ENCODE results near the gene FAM13A. TPM values are rescaled to one million over a fixed set of nuclear protein-coding genes. Genes with fewer than 3 reads are reported as not detected.
"Not testable (repeated sequence)": the region's sequence is repeated elsewhere in the genome, so short reads cannot be mapped to it uniquely, and the experiment has no call there.

Gene FAM13A
- total and polyA plus RNA-seq, 10 of the 15 experiments (the other 5 are each of a cell fraction or from before 2014, with no cell fraction given), result 0.05 to 1.8 (median 0.27) TPM; not detected in 1

DNA sequence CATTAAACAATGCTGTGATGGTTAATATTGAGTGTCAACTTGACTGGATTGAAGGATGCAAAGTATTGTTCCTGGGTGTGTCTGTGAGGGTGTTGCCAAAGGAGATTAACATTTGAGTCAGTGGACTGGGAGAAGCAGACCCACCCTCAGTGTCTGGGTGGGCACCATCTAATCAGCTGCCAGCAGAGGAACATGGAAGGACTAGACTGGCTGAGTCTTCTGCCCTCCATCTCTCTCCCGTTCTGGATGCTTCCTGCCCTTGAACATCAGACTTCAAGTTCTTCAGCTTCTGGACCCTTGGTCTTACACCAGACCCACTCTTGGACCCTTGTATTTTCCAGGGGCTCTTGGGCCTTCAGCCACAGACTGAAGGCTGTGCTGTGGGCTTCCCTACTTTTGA lies 61.7 kb downstream of the FAM13A start:
- DNase-seq (ENCODE audit: low read depth, low spot score); H3K4me1 ChIP-seq (ENCODE audit: control insufficient read depth, insufficient read depth, low read length); H3K36me3 ChIP-seq (ENCODE audit: control insufficient read depth in 2 of 2, insufficient read depth in 2 of 2, low read length in 1 of 2); SMC1A ChIA-PET (ENCODE audit: uncharacterized antibody, unreplicated experiment); H3K4me3 ChIP-seq; POLR2A ChIA-PET; H3K79me2 ChIP-seq (ENCODE audit: control insufficient read depth, insufficient read depth, low read length); H4K20me1 ChIP-seq (ENCODE audit: control insufficient read depth, insufficient read depth); intact Hi-C loops (cut with micrococcal nuclease; ENCODE audit: unreplicated experiment); in situ Hi-C loops (cut with MboI); ATAC-seq; BruUV-seq (replicated peaks); H3K27ac ChIP-seq (ENCODE audit: control insufficient read depth, insufficient read depth); H3K9ac ChIP-seq (ENCODE audit: control insufficient read depth, insufficient read depth, low read length); FAIRE-seq; H3K27me3 ChIP-seq (replicated peaks in 1 of 2; ENCODE audit: control insufficient read depth in 2 of 2, insufficient read depth in 2 of 2, low read length in 1 of 2); H3K9me3 ChIP-seq (replicated peaks; ENCODE audit: control insufficient read depth, insufficient read depth, low read length); H2AFZ ChIP-seq (ENCODE audit: control insufficient read depth, low read depth, low read length); RAD21 ChIA-PET (ENCODE audit: unreplicated experiment); H3K4me2 ChIP-seq (ENCODE audit: control insufficient read depth, insufficient read depth); CTCF ChIA-PET: not testable (repeated sequence)
- WGBS (ENCODE audit: insufficient coverage, insufficient replicate concordance, low lambda C conversion rate, missing lambda C conversion rate), result 83% methylated on average over 1 of the region's 1 CpG

DNA sequence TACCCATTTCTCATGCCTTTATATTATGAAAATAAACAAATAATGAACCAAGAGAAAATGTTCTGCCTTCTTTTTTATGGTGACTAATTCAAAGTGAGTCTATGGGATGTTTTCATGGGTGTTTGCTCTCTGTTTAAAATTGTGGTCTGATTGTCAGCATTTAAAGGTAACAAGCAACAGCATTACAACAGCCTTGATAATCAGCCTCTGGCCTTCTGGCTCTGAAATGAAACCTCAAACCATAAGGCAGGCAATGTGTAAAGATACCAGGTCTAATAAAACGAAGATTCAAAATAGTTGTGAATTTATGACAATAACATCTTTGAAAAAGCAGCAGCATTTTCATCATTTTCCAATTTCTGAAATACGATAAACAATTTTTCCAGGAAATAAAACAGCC lies 63.7 kb downstream of the FAM13A start:
- WGBS (ENCODE audit: insufficient coverage, insufficient replicate concordance, low lambda C conversion rate, missing lambda C conversion rate), result 11% methylated on average over 2 of the region's 2 CpGs
- ChIA-PET POLR2A (no interaction called here), SMC1A (ENCODE audit: uncharacterized antibody, unreplicated experiment) (no interaction called here), RAD21 (ENCODE audit: unreplicated experiment) (no interaction called here), CTCF (no interaction called here)
- Histone ChIP-seq H4K20me1 (ENCODE audit: control insufficient read depth, insufficient read depth) (no peaks in the 10 kb centered on the region), H3K79me2 (ENCODE audit: control insufficient read depth, insufficient read depth, low read length) (no peaks in the 10 kb centered on the region), H3K4me1 (ENCODE audit: control insufficient read depth, insufficient read depth, low read length) (no peaks in the 10 kb centered on the region), H3K9ac (ENCODE audit: control insufficient read depth, insufficient read depth, low read length) (no peak overlapping the region), H3K9me3 (replicated peaks; ENCODE audit: control insufficient read depth, insufficient read depth, low read length) (no peaks in the 10 kb centered on the region), H2AFZ (ENCODE audit: control insufficient read depth, low read depth, low read length) (no peak overlapping the region), H3K27me3 (replicated peaks in 1 of 2; ENCODE audit: control insufficient read depth in 2 of 2, insufficient read depth in 2 of 2, low read length in 1 of 2) (no peaks in the 10 kb centered on the region), H3K27ac (ENCODE audit: control insufficient read depth, insufficient read depth) (no peak overlapping the region), H3K4me3 (no peak overlapping the region), H3K4me2 (ENCODE audit: control insufficient read depth, insufficient read depth) (no peak overlapping the region), H3K36me3 (ENCODE audit: control insufficient read depth in 2 of 2, insufficient read depth in 2 of 2, low read length in 1 of 2) (no peaks in the 10 kb centered on the region)
- no TSS peak for BruUV-seq (replicated peaks)
- intact Hi-C loops (cut with micrococcal nuclease; ENCODE audit: unreplicated experiment), result no loop called here
- in situ Hi-C loops (cut with MboI), result no loop called here
- FAIRE-seq (no peak), DNase-seq (ENCODE audit: low read depth, low spot score) (no peak), ATAC-seq (no peak)
- TF ChIP-seq ZNF217 (IDR thresholded peaks at IDR 0.05) (no peak), MEF2B (IDR thresholded peaks at IDR 0.05; ENCODE audit: partially characterized antibody, poor library complexity, severe bottlenecking) (no peak), MEF2A (IDR thresholded peaks at IDR 0.05; ENCODE audit: insufficient read depth, low read depth, low read length) (no peak), NFYA (IDR thresholded peaks at IDR 0.05; ENCODE audit: borderline replicate concordance, low read depth, low read length) (no peak)
- TF ChIP-seq, protein P1, sequence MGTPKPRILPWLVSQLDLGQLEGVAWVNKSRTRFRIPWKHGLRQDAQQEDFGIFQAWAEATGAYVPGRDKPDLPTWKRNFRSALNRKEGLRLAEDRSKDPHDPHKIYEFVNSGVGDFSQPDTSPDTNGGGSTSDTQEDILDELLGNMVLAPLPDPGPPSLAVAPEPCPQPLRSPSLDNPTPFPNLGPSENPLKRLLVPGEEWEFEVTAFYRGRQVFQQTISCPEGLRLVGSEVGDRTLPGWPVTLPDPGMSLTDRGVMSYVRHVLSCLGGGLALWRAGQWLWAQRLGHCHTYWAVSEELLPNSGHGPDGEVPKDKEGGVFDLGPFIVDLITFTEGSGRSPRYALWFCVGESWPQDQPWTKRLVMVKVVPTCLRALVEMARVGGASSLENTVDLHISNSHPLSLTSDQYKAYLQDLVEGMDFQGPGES (IDR thresholded peaks at IDR 0.05), result no peak

Measured in GM12878 (cell line).